Dedifferentiated amniotic fluid mesenchymal stem cell (primary cell): ENCODE data around the gene PIM3.

ENCODE experiments used
- DNase-seq: peaks from one replicate; pipeline ENCODE4 v3.0.0-alpha.2; 2016; ENCODE audit errors: extremely low spot score

Gene PIM3

GRCh38 chr22:49928185-49928495, 32.4 kb upstream of the PIM3 start:
- DNase-seq, result no peak

DNA sequence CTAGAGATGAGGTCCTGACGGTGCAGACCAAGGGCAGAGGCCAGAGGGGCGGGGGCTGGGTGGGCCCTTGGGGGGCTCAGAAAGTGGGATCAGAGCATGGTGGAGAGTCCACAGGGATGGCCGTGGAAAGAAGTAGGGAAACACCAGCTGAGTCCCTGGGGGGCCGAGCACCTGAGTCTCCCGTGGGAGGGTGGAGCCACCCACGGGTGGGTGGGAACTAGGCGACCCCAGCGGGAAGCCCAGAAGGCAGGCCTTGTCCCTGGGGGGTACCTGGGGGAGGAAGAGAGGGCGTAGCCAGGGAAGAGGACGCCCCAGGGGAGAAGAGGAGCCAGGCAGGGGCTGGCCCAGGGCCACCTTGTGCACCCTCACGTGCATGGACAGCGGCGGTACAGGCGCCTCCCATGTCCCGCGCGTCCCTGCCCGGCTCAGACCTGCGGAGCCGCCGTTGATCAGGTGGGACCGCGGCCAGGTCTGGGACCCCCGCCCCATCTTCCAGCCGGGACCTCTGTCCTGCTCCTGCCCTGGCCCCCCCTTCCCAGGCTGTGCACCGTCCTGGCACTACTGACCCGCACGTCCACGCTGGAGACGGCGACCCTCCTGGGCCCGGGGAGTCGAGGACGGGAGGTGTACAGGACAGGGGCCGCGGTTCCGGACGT, 31.9 kb upstream of the PIM3 start:
- no peak for DNase-seq

DNA sequence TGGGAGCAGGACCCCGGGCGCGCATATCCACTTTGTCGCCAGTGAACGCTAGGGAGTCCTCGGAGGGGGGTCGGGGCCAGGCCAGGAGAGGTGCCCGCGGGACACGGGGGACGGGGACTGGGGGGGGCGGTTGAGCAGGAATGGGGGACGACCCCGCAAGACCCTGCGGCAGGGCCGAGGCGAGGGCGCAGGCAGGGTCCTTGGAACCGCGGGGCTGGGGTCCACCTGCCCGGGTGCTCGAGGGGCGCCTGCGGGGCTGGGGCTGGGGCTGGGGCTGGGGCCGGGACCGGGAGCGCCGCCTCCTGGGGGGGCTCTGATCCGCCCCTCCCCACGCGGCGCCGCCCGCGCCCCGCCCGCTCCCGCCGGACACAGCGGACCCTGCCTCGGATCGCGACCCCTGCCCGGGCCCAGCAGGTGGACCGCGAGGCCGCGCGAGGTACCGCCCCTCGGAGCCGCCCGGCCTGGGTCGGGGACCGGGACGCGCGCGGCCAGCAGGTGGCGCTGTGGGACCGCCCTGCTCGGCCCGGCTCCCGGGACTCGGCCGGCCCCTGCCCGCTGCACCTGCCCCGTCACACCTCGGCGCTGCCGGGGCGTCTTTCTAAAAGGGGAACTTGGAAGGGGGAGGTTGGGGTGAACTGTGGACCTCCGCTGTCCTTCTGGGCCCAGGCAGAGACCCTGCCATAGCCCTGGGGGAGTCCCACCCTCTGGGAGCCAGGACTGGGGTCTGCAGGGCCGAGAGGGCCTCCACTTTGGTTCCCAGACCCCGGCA, 31.2 kb upstream of the PIM3 start:
- DNase-seq, result no peak

DNA sequence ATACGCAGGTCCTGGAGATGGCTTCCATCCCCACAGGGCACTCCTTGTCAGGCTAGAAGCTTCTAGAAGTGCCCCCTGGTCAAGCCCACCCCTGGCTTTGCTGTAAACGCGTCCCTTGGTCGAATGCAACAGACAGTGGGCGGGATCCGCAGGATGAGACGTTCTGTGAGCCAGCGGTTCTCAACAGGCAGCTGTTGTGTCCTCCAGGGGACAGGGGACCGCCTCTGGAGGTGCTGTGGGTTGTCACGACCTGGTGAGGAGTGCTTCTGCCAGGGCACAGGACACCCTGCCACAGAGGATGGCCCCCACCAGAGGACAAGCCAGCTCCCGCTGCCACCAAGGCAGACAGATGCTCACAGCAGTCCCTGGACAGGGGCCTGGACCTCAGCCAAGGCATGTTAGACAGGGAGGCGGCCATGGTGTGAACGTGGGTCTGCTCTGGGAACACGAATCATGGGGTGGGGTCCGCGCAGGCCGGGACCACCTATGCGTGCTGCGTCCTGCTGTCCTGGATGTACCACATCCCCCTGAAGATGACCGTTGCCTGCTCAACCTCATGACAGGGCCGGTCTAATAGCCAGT, 30.5 kb upstream of the PIM3 start:
- no peak for DNase-seq

DNA sequence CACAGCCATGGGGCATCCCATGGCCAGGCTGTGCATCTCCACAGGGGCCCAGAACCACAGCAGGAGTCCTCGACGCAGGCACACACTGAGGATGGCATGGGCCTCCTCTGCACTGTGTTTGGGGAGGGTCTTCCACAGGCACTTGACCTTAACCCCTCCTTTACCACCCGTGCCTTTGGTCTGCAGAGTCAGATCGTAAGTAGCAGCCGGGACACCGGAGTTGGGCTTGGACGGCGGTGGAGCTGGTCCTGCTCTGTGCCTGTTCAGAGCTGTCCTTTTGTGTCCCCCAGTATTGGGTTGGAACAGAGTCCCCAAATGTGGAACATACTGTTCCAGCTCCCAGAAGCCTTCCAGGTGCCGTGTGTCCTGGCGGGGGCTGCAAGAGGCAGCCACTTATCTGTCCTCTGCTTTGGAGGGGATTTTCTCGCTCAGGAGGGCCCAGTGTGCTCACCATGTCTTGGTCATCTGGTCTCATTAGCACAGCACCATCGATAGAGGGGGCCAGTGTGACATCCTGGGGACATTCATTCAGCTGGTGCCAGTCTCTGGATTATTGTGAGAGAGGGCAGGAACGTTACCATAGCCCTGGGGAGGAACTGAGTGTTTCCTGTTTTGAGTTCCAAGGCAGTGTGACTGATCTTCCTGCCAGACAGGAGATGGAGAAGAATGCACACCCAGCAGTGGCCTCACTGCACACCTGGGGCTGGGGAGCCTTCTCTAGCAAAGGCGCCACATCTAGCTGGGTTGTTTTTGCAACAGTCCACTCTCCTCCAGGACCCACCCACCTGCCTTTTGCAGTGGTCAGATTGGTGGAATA, 29.8 kb upstream of the PIM3 start:
- peak; percentile 46 for DNase-seq

DNA sequence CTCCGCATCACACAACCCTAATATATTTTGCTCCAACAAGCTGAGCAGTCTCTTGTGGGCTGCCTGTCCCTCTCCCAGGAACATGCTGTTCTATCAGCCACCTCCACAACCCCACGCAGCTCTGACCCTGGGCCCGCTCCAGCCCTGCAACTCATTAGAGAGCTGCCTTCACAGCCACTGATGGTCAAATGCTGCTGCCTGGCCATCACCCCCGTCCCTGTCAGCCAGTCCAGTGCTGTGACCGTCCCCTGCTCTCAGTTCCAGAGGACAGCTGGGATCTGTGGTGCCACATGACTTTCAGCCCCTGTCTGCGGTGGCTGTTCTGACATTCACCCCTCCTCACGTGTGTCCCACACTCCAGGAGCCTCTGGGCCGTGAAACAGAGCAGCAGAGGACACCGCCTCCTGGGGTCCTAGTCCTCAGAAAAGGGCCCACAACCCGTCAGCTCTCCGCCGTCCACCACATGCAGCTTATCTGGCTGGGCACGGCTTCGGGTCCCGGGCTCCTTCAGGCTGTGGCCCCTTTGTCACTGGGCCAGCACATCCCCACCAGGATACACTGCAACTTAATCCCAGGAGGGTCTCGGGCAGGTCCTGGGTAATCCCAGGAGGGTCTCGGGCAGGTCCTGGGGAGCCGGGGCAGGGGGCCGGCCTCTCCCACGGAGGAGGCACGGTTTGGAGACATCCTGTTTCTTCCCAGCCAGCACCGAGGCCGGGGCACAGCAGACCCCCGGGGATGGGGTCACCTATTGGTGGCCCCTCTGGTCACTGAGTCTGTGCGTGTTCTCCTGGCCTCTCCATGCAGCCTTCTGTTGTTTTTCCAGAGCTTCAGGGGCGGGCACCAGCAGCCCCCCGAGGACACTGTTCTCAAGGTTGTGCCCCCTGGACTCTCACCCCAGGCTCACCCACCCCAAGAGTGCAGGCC, 27.1 kb upstream of the PIM3 start:
- DNase-seq, result no peak

DNA sequence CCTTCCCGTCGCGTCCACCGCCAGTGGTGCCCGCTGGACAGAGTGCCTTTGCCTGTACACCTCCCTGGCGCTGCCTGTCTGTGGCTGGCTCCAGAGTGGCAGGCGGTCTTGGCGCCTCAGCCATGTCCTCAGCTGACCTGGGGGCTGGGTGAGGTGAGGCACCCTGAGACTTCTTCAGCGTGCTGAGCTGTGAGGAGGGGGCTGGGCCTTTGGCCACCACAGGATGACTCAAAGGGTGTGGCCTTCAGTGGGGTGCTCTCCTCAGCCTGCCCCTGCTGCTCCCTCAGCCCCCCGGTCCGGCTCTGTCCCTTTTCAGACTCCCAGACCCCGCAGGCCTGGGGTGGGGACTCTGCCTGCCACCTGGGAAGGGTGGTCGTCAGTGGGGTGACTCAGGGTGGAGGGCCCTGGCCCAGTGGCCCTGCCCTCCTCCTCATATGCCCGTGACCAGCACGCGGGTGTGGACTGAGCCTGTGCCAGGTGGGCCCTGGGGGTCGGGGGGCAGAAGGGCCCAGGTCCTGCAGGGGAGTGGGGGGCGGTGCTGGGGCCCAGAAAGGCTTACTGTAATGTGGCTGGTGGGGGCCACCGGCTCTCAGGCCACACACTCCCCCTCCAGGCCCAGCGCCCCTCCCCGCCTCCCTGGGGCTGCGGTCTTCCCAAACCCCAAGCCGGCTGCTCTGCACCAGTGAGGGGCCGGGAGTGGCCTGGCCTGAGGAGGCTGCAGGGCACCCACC, 26.2 kb upstream of the PIM3 start:
- no peak for DNase-seq

GRCh38 chr22:49934891-49935557, 25.5 kb upstream of the PIM3 start:
- no peak for DNase-seq

DNA sequence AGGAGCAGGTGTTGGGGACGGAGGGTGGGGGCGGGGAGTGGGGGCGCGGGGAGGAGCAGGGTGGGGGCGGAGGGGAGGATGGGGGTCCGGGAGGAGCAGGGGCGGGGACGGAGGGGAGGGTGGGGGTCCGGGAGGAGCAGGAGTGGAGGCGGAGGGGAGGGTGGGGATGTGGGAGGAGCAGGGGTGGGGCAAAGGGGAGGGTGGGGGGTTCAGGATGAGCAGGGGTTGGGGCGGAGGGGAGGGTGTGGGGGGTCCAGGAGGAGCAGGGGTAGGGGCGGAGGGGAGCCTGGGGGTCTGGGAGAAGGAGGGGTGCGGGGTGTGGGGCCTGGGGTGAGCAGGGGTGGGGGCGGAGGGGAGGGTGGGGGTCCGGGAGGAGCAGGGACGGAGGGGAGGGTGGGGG, 25.0 kb upstream of the PIM3 start:
- no peak for DNase-seq

- DNase-seq, result peak; percentile 36
Observed at GRCh38 chr22:49936018-49936972, 24.3 kb upstream of the PIM3 start.

DNA sequence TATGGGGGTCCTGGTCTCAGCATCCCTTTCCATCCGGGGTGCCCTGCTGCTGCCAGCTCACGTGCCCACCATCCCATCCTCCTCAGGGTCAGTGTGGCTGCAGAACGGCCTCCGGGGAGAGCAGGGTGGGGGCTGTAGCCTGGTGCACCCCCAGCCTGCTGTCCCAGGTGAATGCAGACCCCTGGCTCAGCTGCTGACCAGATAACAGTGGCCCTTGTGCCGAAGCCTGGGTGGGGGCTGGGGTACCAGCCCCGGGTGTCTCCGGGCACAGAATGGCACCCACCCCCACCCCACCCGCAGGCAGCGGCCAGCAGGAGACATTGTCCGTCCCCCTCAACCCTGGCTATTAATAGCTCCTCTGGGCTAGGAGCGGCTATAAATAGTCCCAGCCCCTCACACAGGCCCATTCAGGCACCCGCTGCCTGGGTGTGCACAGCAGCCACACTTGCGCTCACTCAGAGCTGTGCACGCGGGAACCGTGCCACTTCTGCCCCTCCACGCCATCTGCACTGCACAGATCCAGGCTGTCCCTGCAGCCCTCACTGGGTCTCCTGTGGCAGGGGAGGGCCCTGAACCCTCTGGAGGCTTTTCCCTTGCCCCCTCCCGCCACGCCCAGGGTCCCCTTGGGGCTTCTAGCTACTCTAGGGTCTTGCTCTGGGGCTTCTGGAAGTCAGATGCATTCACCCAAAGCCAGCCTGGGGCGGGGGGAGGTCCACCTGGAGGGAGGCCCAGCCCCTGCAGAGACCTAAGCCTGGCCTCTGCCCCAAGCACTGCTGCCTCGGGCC, 23.4 kb upstream of the PIM3 start:
- no peak for DNase-seq

GRCh38 chr22:49937758-49938564, 22.6 kb upstream of the PIM3 start:
- DNase-seq, result no peak

DNA sequence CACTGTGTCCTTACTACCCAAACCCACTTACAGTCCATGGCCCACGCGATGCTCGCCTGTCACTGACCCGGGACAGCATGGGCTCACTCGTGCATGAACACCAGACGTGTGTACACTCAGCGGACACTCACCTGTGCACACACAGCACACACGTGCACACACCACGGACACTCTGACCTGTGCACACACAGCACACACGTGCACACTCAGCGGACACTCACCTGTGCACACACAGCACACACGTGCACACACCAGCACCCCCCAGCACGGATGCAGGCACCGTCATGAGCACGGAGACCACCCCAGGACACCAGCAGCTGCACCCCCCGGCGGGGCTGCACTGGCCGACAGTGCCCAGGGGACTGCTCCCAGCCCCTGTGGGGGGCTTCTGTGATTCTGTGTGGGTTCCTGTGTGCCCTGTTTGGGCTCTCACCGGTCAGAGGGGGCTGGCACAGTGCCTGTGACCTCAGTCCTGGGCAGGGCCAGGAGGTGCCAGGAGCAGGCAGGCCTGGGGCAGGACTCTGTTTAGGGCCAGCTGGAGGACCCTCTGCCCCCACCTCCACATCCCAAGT, 21.9 kb upstream of the PIM3 start:
- no peak for DNase-seq

DNA sequence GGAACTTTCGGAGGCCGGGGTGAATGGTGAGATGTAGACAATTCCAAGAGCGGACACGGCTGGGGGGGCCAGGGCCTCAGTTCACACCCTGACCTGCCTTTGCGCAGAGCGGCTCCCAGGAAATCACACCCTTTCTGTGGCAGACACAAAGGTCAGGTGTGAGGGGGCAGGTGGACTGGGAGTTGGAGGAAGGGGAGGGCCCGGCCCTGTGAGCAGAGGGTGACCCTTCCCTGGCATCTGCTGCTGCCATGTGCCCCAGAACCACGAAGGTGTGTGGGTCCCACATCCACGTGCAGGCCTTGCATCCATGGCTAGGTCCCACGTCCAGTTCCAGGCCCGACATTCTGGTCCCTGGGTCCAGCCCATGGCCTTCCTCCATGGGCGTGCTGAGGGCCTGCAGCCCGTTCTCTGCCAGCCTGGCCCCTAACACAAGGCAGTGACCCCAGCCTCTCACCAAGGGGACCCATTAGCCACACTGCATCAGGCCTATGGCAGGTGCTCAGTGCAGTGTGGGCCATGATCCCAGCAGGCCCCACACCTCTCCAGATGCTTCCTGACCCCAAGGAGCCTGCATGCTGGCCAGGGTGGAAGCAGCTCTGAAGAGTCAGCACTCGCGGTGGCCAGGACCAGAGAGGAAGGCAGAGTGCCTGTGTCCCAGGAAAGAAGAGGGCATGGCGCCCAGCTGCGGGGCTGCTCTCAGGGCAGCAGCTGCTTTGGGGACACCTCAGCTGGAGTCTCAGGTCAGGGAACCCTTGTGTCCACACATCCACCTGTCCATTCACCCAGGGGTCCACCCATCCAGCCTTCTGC, 18.9 kb upstream of the PIM3 start:
- no peak for DNase-seq

DNA sequence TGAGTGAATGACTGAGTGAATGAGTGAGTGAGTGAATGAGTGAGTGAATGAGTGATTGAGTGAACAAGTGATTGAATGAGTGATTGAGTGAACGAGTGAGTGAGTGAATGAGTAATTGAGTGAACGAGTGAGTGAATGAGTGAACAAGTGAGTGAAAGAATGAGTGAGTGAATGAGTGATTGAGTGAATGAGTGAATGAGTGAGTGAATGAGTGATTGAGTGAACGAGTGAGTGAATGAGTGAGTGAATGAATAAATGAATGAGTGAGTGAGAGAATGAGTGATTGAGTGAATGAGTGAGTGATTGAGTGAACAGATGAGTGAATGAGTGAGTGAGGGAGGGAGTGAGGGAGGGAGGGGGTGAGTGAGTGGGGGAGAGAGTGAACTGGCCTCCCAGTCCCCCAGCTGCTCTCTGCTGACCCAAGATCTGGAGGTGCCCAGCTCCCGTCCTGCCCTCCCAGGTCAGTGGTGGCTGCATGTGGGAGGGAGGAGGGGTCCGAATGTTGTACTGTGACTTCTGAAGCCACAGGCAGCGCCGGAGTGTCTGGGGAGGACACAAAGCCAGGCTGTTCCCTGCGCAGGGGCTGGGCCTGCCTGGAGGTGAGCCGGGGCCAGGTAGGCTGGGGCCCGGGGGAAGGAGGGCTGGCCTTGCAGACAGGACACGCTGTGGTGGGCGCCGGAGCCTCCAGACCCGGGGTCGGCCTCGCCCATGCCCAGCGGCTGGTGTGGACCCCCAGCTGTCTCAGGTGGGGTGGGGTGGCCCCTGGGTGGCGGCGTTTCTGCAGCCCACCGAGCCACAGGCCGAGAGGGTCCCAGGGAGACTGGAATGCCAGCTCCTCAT, 17.8 kb upstream of the PIM3 start:
- no peak for DNase-seq
